DOHH2 (cell line): ENCODE measurements around the gene TRNP1.

Source experiments
- EZH2phosphoT487 ChIP-seq: fragments of 200-600 bp; sonication (generic); IDR thresholded peaks from 2 replicates; pipeline ENCODE4 v1.6.1; 2017; ENCODE audit warnings: borderline replicate concordance, mild to moderate bottlenecking, antibody characterized with exemption, low read length, moderate library complexity, mixed read lengths
- TF ChIP-seq, protein P1 (sequence below): fragments of 200-600 bp; sonication (generic); IDR thresholded peaks from one replicate; pipeline ENCODE4 v1.5.1; 2014; ENCODE audit warnings: antibody characterized with exemption, mild to moderate bottlenecking, low read depth, low read length; ENCODE audit not compliant: poor library complexity, severe bottlenecking

DNA sequence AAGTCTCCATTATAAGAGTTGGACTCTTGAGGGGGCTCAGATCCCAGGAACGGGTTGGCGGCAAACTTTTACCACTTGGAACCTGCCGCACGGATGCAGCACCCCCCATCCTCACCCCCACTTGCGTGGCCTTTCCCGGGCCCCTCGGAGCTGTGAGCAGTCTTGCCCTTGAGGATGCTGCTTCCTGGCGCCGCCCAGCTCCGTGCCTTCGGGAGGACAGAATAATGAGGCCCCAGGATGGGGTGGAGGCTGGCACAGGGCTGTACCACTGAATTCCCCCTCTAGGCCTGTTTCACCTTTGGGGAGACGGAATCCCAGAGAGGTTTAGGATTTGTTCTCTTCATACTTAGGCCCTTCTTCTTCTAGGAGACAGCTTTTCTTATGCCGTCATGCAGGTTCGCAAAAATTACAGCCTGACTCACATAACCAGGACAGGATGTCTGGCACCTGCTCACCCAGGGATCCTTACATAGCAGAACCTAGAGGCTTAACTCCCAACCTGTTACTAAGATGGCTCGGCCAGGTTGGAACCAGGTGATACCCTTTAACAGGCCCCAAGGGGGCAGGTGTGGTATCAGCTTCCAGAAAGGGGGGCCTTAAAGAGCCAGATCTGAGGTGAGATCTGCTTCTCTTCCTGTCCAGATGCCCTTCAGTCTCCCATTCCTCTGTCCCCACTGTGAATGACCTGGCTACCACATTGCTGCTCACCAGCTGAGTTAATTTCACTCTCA is 1.5 kb downstream of the TRNP1 start:
- TF ChIP-seq, protein P1, sequence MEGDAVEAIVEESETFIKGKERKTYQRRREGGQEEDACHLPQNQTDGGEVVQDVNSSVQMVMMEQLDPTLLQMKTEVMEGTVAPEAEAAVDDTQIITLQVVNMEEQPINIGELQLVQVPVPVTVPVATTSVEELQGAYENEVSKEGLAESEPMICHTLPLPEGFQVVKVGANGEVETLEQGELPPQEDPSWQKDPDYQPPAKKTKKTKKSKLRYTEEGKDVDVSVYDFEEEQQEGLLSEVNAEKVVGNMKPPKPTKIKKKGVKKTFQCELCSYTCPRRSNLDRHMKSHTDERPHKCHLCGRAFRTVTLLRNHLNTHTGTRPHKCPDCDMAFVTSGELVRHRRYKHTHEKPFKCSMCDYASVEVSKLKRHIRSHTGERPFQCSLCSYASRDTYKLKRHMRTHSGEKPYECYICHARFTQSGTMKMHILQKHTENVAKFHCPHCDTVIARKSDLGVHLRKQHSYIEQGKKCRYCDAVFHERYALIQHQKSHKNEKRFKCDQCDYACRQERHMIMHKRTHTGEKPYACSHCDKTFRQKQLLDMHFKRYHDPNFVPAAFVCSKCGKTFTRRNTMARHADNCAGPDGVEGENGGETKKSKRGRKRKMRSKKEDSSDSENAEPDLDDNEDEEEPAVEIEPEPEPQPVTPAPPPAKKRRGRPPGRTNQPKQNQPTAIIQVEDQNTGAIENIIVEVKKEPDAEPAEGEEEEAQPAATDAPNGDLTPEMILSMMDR = no peak
- no peak; the same call in 1 of the 2 replicates for TF ChIP-seq EZH2phosphoT487
